ENCODE results near the gene PLK3. TPM values are rescaled to one million over a fixed set of nuclear protein-coding genes. Genes with fewer than 3 reads are reported as not detected.

Gene PLK3
- total and polyA plus RNA-seq, 2 of the 4 experiments (the other 2 are of a cell fraction), result 15.8 to 51.6 TPM

DNA sequence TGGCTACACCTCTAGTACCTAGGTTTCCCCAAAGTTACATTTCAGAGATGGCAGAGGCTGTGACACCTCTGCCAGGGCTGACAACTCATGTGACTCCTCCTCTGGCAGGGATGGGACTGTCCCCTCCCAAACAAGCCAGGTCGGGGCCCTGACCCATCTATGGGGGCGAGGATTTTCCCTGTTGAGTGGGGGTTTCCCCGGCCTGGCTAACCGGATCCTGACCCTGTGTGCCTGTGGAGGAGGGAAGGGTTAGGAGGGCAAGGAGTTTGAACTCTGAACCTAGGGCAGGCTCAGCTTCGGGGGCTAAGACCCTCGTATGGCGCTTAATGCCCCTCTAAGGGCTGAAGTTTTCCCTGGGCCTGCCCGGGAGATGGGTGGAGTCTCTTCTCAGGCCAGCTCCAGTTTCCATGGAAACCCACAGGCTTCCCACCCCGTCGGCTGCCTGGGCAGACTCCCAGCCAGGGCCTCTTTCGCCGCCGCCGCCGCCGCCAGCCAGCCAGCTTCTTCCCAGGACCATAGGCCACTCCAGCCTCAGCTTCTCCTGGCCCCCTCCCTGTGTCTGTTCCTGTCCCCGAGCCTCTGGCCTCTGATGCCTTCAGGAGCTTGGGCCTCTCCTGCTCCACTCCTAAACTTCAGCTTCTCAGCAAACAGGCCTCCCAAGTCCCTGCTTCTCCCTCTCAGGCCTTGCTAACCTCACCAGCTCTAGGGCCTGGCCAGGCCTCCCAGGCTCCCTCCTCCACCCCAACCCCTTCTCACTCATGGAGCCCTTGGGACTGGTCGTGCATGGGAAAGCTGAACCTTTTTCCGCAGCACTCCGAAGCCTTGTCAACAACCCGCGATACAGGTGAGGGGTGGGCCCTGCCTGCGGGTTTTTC lies 8.1 kb downstream of the PLK3 start, which contains the start of gene BTBD19:
Gene BTBD19, plus strand, starts transcription at position 461 of the 875 bp plus-strand sequence. Its CDS starts 298 bp downstream, at position 759.
- peak within 1 kb of the TSS; percentile 99 for H2BK5ac ChIP-seq (ENCODE audit: low read depth, low read length, poor library complexity, severe bottlenecking)
- peak; percentile 52 for ATAC-seq (ENCODE audit: low read depth)
- peak within 1 kb of the TSS; percentile 86 for H3K4me2 ChIP-seq (ENCODE audit: low read depth, low read length)
- H3K79me1 ChIP-seq (ENCODE audit: low read depth in 1 of 2, low read length in 2 of 2), result peaks cover 17 to 67% of the 10 kb centered on the region in 2 experiments
- peak within 1 kb of the TSS; percentile 99 for H2AK9ac ChIP-seq (replicated peaks; ENCODE audit: low read depth, low read length, poor library complexity)
- BruUV-seq (replicated peaks), result TSS peak; percentile 26
- H3K18ac ChIP-seq (ENCODE audit: low read depth, low read length), result peak within 1 kb of the TSS; percentile 96
- H3K56ac ChIP-seq (ENCODE audit: extremely low read depth, insufficient read depth, low read length), result peak within 1 kb of the TSS; percentile 96
- peak within 1 kb of the TSS; percentile 95 for H2BK20ac ChIP-seq (ENCODE audit: low read depth, low read length)
- H3K23ac ChIP-seq (ENCODE audit: low read depth, low read length), result peak within 1 kb of the TSS; percentile 98
- POLR2A ChIA-PET (ENCODE audit: unreplicated experiment), result interaction anchor here (0.5 to 3.7 kb wide), 7 partner anchors 8 to 765 kb away, joined by 3 to 30 read pairs (median 3); partner anchors contain the start of genes PLK3 and RNU5D-1
- peak within 1 kb of the TSS; percentile 94 to 99 for H4K8ac ChIP-seq (ENCODE audit: low read depth in 2 of 2, low read length in 2 of 2)
- H4K91ac ChIP-seq (ENCODE audit: insufficient read depth, low read depth, low read length), result peak within 1 kb of the TSS; percentile 100
- peak within 1 kb of the TSS; percentile 100 for H3K4ac ChIP-seq (ENCODE audit: low read depth, low read length)
- peak within 1 kb of the TSS; percentile 100 for H2AK5ac ChIP-seq (ENCODE audit: low read depth, low read length)
- peak within 1 kb of the TSS; percentile 95 for H4K5ac ChIP-seq (ENCODE audit: low read depth, low read length)
- H3K9me1 ChIP-seq (ENCODE audit: insufficient read depth, low read length), result peaks cover 34% of the 10 kb centered on the region
- peak within 1 kb of the TSS; percentile 74 for H2AFZ ChIP-seq (replicated peaks; ENCODE audit: low read length, poor library complexity)
- H3K9ac ChIP-seq (ENCODE audit: low read depth, low read length), result peak within 1 kb of the TSS; percentile 96
- H3K9me3 ChIP-seq (ENCODE audit: control insufficient read depth, insufficient read depth, low read length), result no peaks in the 10 kb centered on the region
- no peak for TF ChIP-seq MXI1 (IDR thresholded peaks at IDR 0.05; ENCODE audit: borderline replicate concordance, low read depth, low read length)
- peak; percentile 64 for TF ChIP-seq POLR2A (IDR thresholded peaks at IDR 0.05; ENCODE audit: low read depth, low read length)
- peaks cover 9% of the 10 kb centered on the region; the same call in 1 of the 2 replicates for H4K20me1 ChIP-seq (ENCODE audit: insufficient read depth, low read length)
- H3K27ac ChIP-seq (ENCODE audit: insufficient read depth, low read length), result peak within 1 kb of the TSS; percentile 86
- H3K4me3 ChIP-seq (ENCODE audit: insufficient read depth, low read depth, low read length), result peak within 1 kb of the TSS; percentile 40
- intact Hi-C loops (cut with micrococcal nuclease), result loop anchor here (5.0 to 10.0 kb wide), 2 partner anchors 76 to 497 kb away; partner anchors contain the start of gene RNU5D-1
- peak within 1 kb of the TSS; percentile 98 for H2BK15ac ChIP-seq (ENCODE audit: low read depth, low read length)
- peaks cover 29% of the 10 kb centered on the region for H3K36me3 ChIP-seq (ENCODE audit: control insufficient read depth, insufficient read depth, low read length)
- dilution Hi-C loops (cut with HindIII; ENCODE audit: low sequenced_read_pairs, unreplicated experiment), result no loop called here
- in situ Hi-C loops (cut with MboI; ENCODE audit: low sequenced_read_pairs), result no loop called here
- no peaks in the 10 kb centered on the region for H3K27me3 ChIP-seq (ENCODE audit: control insufficient read depth, insufficient read depth, low read length)
- DNase-seq, result peak; percentile 91
- 15% methylated on average over 11 of the region's 23 CpGs; no CpG with 5 or more reads in 1 of the 2 experiments for WGBS, 2 experiments (ENCODE audit: extremely low coverage in 2 of 2, insufficient read length in 1 of 2)
- peak within 1 kb of the TSS; percentile 98 for H2BK120ac ChIP-seq (ENCODE audit: low read depth, low read length)
- CTCF ChIA-PET, result interaction anchor here (1.1 to 1.7 kb wide), 4 partner anchors 8 to 18 kb away, joined by 3 to 6 read pairs (median 5); partner anchors contain the start of gene PLK3
- H3K4me1 ChIP-seq (ENCODE audit: control insufficient read depth, insufficient read depth, low read length), result peaks cover 50% of the 10 kb centered on the region
- peak within 1 kb of the TSS; percentile 98 for H3K14ac ChIP-seq (replicated peaks; ENCODE audit: low read depth, low read length)
